Thyroid gland (tissue), 4 donors: Measurements from ENCODE around the gene CAMK2G. TPM values are rescaled to one million over a fixed set of nuclear protein-coding genes. Genes with fewer than 3 reads are reported as not detected.

Experiments
- DNase-seq, 2 donors: peaks; one replicate each; pipeline ENCODE4 v3.0.0-alpha.2; 2019
- H3K27ac ChIP-seq, 3 donors: fragments of 200-600 bp; sonication (generic); 1 replicate in 2 of 3; 2 replicates in 1 of 3; pipeline ENCODE4 v1.5.1; 2016 to 2019; ENCODE audit warnings: mild to moderate bottlenecking in 1 of 3, moderate library complexity in 1 of 3
- H3K27me3 ChIP-seq: fragments of 200-600 bp; sonication (generic); one replicate; pipeline ENCODE4 v1.5.1; 2019
- H3K36me3 ChIP-seq, 2 donors: fragments of 200-600 bp; sonication (generic); one replicate each; pipeline ENCODE4 v1.5.1; 2016 to 2019
- H3K4me1 ChIP-seq, 2 donors: fragments of 200-600 bp; sonication (generic); one replicate each; pipeline ENCODE4 v1.5.1; 2017 to 2019
- H3K4me3 ChIP-seq, 3 donors: fragments of 200-600 bp; sonication (generic); replicated peaks in 1 of 3; 1 replicate in 2 of 3; 2 replicates in 1 of 3; pipeline ENCODE4 v1.5.1; 2016; ENCODE audit warnings: mild to moderate bottlenecking in 1 of 3
- H3K9me3 ChIP-seq: fragments of 200-600 bp; sonication (generic); one replicate; pipeline ENCODE4 v1.5.1; 2017
- POLR2A ChIP-seq, 2 donors: fragments of 450-650 bp; IDR thresholded peaks; one replicate each; pipeline ENCODE4 v1.6.1; 2017; ENCODE audit warnings: antibody characterized with exemption in 2 of 2, mild to moderate bottlenecking in 2 of 2, moderate library complexity in 1 of 2
- WGBS, 2 donors: methylation state at CpG; one replicate each; pipeline ENCODE4 v1.1.5; 2017; 5-methylcytosine and 5-hydroxymethylcytosine counted together
- intact Hi-C: fragments of 100-400 bp; cut with DNase I; formaldehyde crosslinking; loops from one replicate; pipeline ENCODE4 v1.15.1; 2023
- total RNA-seq, 4 donors: library from RNA; depleted of rRNA; stranded (reverse); fragments of >200 nt; gene quantifications; one replicate each; pipeline ENCODE4 v1.2.3, GENCODE V29; 2016
- TF ChIP-seq, protein P1 (sequence below), 6 experiments: fragments of 200-600 bp in 3 of 6; fragments of 450-650 bp in 3 of 6; sonication (generic) in 3 of 6; IDR thresholded peaks; one replicate each; pipeline ENCODE4 v1.5.1; 2016 to 2019; ENCODE audit warnings: antibody characterized with exemption in 6 of 6, mild to moderate bottlenecking in 2 of 6, inconsistent platforms in 1 of 6, moderate library complexity in 1 of 6

The CAMK2G gene
- total RNA-seq, 4 donors from 2014 or later, result 21.2 to 27.4 (median 22.3) TPM

GRCh38 chr10:73902351-73902750, 28.0 kb upstream of the CAMK2G start:
- Histone ChIP-seq H3K9me3 (no peaks in the 10 kb centered on the region), H3K27ac (no peak overlapping the region), H3K36me3 (no peaks in the 10 kb centered on the region), H3K27me3 (no peaks in the 10 kb centered on the region), H3K4me1 (peaks cover 6 to 29% of the 10 kb centered on the region in 2 donors), H3K4me3 (no peak overlapping the region)
- 90 to 98% methylated on average over 2 of the region's 2 CpGs for WGBS, 2 donors
- intact Hi-C loops, result no loop called here
- TF ChIP-seq, protein P1, sequence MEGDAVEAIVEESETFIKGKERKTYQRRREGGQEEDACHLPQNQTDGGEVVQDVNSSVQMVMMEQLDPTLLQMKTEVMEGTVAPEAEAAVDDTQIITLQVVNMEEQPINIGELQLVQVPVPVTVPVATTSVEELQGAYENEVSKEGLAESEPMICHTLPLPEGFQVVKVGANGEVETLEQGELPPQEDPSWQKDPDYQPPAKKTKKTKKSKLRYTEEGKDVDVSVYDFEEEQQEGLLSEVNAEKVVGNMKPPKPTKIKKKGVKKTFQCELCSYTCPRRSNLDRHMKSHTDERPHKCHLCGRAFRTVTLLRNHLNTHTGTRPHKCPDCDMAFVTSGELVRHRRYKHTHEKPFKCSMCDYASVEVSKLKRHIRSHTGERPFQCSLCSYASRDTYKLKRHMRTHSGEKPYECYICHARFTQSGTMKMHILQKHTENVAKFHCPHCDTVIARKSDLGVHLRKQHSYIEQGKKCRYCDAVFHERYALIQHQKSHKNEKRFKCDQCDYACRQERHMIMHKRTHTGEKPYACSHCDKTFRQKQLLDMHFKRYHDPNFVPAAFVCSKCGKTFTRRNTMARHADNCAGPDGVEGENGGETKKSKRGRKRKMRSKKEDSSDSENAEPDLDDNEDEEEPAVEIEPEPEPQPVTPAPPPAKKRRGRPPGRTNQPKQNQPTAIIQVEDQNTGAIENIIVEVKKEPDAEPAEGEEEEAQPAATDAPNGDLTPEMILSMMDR (IDR thresholded peaks at IDR 0.05), result no peak
- TF ChIP-seq POLR2A (IDR thresholded peaks at IDR 0.05), result no peak
- DNase-seq, result no peak

DNA sequence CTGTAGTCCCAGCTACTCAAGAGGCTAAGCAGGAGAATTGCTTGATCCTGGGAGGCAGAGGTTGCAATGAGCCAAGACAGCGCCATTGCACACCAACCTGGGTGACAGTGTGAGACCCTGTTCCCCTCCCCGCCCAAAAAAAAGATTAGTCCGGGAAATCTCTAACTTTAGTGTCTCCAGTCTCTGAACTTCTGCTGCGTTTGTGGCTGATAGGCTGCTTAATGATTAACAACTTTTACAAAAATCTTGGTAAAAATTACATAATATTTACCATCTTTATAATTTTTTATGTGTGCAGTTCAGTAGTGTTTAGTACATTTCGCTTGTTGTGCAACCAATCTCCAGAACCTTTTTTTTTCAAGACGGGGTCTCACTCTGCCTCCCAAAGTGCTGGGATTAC, 26.9 kb upstream of the CAMK2G start:
- Histone ChIP-seq H3K27me3 (no peaks in the 10 kb centered on the region), H3K4me1 (peaks cover 6 to 20% of the 10 kb centered on the region in 2 donors), H3K27ac (no peak overlapping the region), H3K4me3 (no peak overlapping the region), H3K9me3 (no peaks in the 10 kb centered on the region), H3K36me3 (no peaks in the 10 kb centered on the region)
- TF ChIP-seq, protein P1 (IDR thresholded peaks at IDR 0.05), result no peak
- TF ChIP-seq POLR2A (IDR thresholded peaks at IDR 0.05), result no peak
- intact Hi-C loops, result no loop called here
- 79 to 94% methylated on average over 6 of the region's 6 CpGs for WGBS, 2 donors
- DNase-seq, result no peak

- Histone ChIP-seq H3K4me1 (peaks cover 6 to 16% of the 10 kb centered on the region in 2 donors), H3K9me3 (no peaks in the 10 kb centered on the region), H3K36me3 (no peaks in the 10 kb centered on the region), H3K4me3 (no peak overlapping the region), H3K27ac (no peak overlapping the region), H3K27me3 (no peaks in the 10 kb centered on the region)
- no peak for DNase-seq
- no peak for TF ChIP-seq POLR2A (IDR thresholded peaks at IDR 0.05)
- TF ChIP-seq, protein P1 (IDR thresholded peaks at IDR 0.05), result no peak
- intact Hi-C loops, result no loop called here
- 88 to 100% methylated on average over 5 of the region's 5 CpGs for WGBS, 2 donors
These were observed 25.7 kb upstream of the CAMK2G start for GRCh38 chr10:73900064-73900463.

DNA sequence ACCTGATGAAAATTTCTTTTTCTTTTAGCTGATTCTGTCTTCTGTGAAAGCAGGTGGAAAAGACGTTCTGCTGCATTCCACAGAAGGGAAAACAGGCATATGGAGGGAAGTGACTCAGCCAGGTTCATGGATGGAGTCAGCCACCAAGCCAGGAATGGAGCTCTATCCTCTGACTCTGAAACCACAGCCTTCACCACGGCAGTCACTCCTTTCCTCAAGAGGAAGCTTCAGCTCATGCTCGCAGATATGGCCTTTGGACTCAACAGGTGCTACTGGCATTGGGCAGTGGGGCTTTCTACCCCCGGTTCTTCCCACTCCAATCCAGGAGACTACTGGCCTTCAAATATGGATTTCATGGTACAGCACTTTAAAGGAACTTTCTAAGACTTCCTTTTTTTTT, 25.1 kb upstream of the CAMK2G start:
- Histone ChIP-seq H3K27ac (no peak overlapping the region), H3K9me3 (no peaks in the 10 kb centered on the region), H3K4me1 (peaks cover 5 to 16% of the 10 kb centered on the region in 2 donors), H3K27me3 (no peaks in the 10 kb centered on the region), H3K4me3 (no peak overlapping the region), H3K36me3 (no peaks in the 10 kb centered on the region)
- 80 to 84% methylated on average over 4 of the region's 4 CpGs for WGBS, 2 donors
- intact Hi-C loops, result no loop called here
- no peak for TF ChIP-seq POLR2A (IDR thresholded peaks at IDR 0.05)
- TF ChIP-seq, protein P1 (IDR thresholded peaks at IDR 0.05), result no peak
- no peak for DNase-seq

DNA sequence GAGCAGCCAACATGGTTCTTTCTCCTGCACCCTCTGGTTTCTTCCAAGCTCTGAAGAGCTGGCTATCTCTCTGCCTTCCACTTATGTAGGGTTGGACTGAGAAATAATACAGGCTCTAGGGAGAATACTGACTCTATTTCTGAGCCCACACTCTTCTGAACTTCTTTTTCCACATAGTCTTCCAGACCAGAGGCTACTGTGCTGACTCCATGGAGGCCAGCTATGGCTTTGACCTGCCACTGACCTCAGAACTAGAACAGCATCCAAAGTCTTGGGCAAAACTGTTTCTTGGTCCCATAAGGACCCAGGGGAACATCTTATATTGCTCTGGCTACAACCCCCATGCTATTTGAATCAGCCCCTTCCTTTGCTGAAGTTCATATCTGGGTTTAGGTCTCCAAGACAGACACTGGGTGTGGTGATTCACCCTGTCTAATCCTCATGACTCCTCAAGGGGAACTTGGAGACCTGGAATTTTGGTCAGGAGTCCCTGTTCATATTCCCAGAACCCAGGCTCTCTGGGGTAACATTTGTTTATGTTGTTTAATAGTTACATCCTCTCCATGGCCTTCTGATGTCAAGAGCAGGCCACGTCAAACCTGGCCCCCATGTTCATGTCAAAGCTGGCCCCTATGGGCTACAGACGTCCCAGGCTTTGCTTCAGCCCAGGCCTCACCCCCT, 24.5 kb upstream of the CAMK2G start:
- H3K4me3 ChIP-seq, result no peak overlapping the region
- 77 to 78% methylated on average over 2 of the region's 2 CpGs for WGBS, 2 donors
- TF ChIP-seq POLR2A (IDR thresholded peaks at IDR 0.05), result no peak
- TF ChIP-seq, protein P1 (IDR thresholded peaks at IDR 0.05), result no peak
- intact Hi-C loops, result no loop called here
- no peaks in the 10 kb centered on the region for H3K36me3 ChIP-seq
- H3K4me1 ChIP-seq, result peaks cover 0 to 12% of the 10 kb centered on the region in 2 donors
- DNase-seq, result no peak
- no peaks in the 10 kb centered on the region for H3K9me3 ChIP-seq
- no peaks in the 10 kb centered on the region for H3K27me3 ChIP-seq
- no peak overlapping the region for H3K27ac ChIP-seq
